ENCODE results near the gene FRMPD1.

DNA sequence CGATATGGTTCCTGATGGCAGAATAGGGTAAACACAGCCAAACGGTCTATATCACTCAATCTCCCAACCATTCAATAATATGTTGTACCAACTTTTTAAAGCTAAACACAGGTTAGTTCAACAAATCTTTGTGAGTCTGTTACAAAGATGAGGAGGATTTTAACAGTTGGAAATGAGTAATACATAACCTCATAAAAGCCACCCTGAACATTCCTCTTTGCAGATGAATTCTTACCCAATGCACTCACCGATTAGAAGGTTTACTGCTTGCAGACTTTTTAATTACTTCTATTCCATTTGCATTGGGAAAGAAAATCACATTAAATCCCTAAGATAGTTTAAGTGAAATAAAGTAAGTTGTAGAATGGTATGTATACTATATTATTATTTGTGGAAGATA, 79.5 kb downstream of the FRMPD1 start:
- no peak for TF ChIP-seq CREB1 (IDR thresholded peaks at IDR 0.05; ENCODE audit: low read depth)
- TF ChIP-seq, protein P1, sequence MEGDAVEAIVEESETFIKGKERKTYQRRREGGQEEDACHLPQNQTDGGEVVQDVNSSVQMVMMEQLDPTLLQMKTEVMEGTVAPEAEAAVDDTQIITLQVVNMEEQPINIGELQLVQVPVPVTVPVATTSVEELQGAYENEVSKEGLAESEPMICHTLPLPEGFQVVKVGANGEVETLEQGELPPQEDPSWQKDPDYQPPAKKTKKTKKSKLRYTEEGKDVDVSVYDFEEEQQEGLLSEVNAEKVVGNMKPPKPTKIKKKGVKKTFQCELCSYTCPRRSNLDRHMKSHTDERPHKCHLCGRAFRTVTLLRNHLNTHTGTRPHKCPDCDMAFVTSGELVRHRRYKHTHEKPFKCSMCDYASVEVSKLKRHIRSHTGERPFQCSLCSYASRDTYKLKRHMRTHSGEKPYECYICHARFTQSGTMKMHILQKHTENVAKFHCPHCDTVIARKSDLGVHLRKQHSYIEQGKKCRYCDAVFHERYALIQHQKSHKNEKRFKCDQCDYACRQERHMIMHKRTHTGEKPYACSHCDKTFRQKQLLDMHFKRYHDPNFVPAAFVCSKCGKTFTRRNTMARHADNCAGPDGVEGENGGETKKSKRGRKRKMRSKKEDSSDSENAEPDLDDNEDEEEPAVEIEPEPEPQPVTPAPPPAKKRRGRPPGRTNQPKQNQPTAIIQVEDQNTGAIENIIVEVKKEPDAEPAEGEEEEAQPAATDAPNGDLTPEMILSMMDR (IDR thresholded peaks at IDR 0.05 in 2 of 3, conservative IDR thresholded peaks at IDR 0.05 in 1 of 3; ENCODE audit: control insufficient read depth in 2 of 3, extremely low read depth in 1 of 3, insufficient read depth in 1 of 3, low read depth in 3 of 3, low read length in 3 of 3): no peak
- TF ChIP-seq POLR2AphosphoS2 (IDR thresholded peaks at IDR 0.05; ENCODE audit: low read depth, low read length): no peak
- TF ChIP-seq STAT1 (conservative IDR thresholded peaks at IDR 0.05): no peak
- no peak for TF ChIP-seq LARP7 (IDR thresholded peaks at IDR 0.05)
- no peak for TF ChIP-seq RAD21 (IDR thresholded peaks at IDR 0.05; ENCODE audit: insufficient read depth, low read depth, low read length)

Measured in GM12878 (cell line).